Measurements from ENCODE around the gene RASEF.

The RASEF gene

DNA sequence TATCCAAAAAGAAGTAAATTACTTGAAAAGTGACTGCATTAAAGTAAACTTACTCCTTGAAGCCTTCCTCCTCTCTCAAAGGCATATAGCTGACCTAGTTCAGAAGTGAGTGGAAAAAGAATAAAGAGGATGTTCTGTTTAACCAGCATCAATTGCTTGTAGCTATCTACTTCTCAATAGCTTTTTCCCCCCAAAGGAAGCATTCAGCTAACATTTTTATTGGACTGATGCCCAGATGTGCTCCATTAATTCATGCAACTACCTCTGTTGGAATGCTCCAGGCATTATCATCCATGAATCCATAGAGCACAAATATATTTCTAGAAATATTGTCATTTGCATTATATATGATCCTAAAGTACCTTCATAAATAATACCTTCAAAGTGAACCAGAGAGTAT lies 132.8 kb downstream of the RASEF start:
- TF ChIP-seq, protein P1, sequence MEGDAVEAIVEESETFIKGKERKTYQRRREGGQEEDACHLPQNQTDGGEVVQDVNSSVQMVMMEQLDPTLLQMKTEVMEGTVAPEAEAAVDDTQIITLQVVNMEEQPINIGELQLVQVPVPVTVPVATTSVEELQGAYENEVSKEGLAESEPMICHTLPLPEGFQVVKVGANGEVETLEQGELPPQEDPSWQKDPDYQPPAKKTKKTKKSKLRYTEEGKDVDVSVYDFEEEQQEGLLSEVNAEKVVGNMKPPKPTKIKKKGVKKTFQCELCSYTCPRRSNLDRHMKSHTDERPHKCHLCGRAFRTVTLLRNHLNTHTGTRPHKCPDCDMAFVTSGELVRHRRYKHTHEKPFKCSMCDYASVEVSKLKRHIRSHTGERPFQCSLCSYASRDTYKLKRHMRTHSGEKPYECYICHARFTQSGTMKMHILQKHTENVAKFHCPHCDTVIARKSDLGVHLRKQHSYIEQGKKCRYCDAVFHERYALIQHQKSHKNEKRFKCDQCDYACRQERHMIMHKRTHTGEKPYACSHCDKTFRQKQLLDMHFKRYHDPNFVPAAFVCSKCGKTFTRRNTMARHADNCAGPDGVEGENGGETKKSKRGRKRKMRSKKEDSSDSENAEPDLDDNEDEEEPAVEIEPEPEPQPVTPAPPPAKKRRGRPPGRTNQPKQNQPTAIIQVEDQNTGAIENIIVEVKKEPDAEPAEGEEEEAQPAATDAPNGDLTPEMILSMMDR (IDR thresholded peaks at IDR 0.05; ENCODE audit: insufficient read depth, low read length, poor library complexity, severe bottlenecking), result no peak
- H3K27me3 ChIP-seq (replicated peaks; ENCODE audit: control insufficient read depth, insufficient read depth, low read length), result no peaks in the 10 kb centered on the region
- no peak overlapping the region for H3K4me3 ChIP-seq (replicated peaks; ENCODE audit: low read depth, low read length)
- no peak for DNase-seq (ENCODE audit: extremely low read depth, insufficient read length)
- H3K36me3 ChIP-seq (ENCODE audit: control insufficient read depth, insufficient read depth, low read length), result no peaks in the 10 kb centered on the region

Data from GM06990 (cell line).